ENCODE measurements around the gene YWHAQ. TPM values are rescaled to one million over a fixed set of nuclear protein-coding genes. Genes with fewer than 3 reads are reported as not detected.

The YWHAQ gene
- total and polyA plus RNA-seq, 9 of the 15 experiments (the other 6 are each of a cell fraction or from before 2014, with no cell fraction given) = 63.1 to 359 (median 203) TPM

DNA sequence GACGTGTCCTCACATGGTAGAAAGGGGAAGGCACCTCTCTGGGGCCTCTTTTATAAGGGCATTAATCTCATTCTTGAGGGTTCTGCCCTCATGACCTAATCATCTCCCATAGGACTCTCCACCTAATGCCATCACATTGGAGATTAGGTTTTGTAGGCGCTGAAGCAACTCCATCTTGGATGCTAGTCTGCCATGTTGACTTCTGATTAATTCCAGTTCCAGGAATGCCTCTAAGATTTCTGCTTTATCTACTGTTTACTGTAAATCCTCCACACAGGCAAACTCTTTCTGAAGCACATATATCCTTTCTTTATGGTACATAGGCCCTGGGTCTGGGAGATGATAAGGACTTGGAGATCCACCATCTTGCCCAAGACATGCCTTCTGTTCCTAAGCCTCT, 49.3 kb upstream of the YWHAQ start (continued):
- TF ChIP-seq, protein P1, sequence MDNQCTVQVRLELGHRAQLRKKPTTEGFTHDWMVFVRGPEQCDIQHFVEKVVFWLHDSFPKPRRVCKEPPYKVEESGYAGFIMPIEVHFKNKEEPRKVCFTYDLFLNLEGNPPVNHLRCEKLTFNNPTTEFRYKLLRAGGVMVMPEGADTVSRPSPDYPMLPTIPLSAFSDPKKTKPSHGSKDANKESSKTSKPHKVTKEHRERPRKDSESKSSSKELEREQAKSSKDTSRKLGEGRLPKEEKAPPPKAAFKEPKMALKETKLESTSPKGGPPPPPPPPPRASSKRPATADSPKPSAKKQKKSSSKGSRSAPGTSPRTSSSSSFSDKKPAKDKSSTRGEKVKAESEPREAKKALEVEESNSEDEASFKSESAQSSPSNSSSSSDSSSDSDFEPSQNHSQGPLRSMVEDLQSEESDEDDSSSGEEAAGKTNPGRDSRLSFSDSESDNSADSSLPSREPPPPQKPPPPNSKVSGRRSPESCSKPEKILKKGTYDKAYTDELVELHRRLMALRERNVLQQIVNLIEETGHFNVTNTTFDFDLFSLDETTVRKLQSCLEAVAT (IDR thresholded peaks at IDR 0.05) = no peak
- TF ChIP-seq ERF (CRISPR knock-in tag; IDR thresholded peaks at IDR 0.05) = no peak

DNA sequence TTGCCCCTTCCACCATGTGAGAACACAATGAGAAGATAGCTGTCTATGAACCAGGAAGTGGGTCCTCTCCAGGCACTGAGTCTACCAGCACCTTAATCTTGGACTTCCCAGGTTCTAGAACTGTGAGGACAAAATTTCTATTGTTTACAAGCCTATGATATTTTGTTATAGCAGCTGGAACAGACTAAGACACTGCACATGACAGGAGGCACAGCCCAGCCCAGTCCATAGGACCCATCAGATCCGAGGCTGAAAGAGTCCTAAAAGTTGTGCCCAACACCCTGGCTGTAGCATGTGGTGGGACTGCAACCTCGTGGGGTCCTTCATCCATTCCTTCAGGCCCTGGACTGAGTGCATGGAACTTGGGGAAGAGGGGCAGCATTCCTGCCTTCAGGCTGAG, 48.4 kb upstream of the YWHAQ start:
- TF ChIP-seq ZNF12 (CRISPR knock-in tag; IDR thresholded peaks at IDR 0.05) = peak; percentile 95
- no peak for TF ChIP-seq ZNF77 (CRISPR knock-in tag; IDR thresholded peaks at IDR 0.05)
- no peaks in the 10 kb centered on the region for H3K79me2 ChIP-seq (ENCODE audit: control insufficient read depth, insufficient read depth, low read length)
- peak; percentile 17; the same call in 2 of the 3 replicates for ATAC-seq
- H3K36me3 ChIP-seq (ENCODE audit: control insufficient read depth, insufficient read depth, low read length) = no peaks in the 10 kb centered on the region
- no peak overlapping the region for H3K27ac ChIP-seq (ENCODE audit: extremely low read depth, low read depth, low read length)
- no peak for DNase-seq (ENCODE audit: extremely low read depth in 1 of 4, low spot score in 3 of 4)
- ChIA-PET CTCF (ENCODE audit: low intra/inter-chr PET ratio) (no interaction called here), POLR2A (no interaction called here)
- H3K4me3 ChIP-seq = no peak overlapping the region
- H3K9ac ChIP-seq (ENCODE audit: insufficient read depth in 1 of 2, low read depth in 2 of 2, low read length in 2 of 2) = no peak overlapping the region
- BruUV-seq (replicated peaks) = no TSS peak
- in situ Hi-C loops (cut with MboI) (no loop called here), intact Hi-C loops (cut with micrococcal nuclease) (no loop called here)
- H3K4me1 ChIP-seq (replicated peaks in 1 of 2; ENCODE audit: control insufficient read depth in 2 of 2, insufficient read depth in 2 of 2, low read length in 2 of 2) = peaks cover 4 to 17% of the 10 kb centered on the region in 2 experiments; a peak in 3 of 5 replicates
- no peak for FAIRE-seq
- no peaks in the 10 kb centered on the region for H3K27me3 ChIP-seq (ENCODE audit: control insufficient read depth in 2 of 2, insufficient read depth in 2 of 2, low read length in 2 of 2)
- H3K9me1 ChIP-seq (ENCODE audit: control insufficient read depth, insufficient read depth, low read length) = peaks cover 3% of the 10 kb centered on the region
- H2AFZ ChIP-seq (ENCODE audit: low read depth, low read length) = peak overlapping the region; percentile 71
- H3K9me3 ChIP-seq (replicated peaks; ENCODE audit: control insufficient read depth, insufficient read depth, low read depth, low read length) = no peaks in the 10 kb centered on the region
- 46% methylated on average over 2 of the region's 2 CpGs for WGBS (ENCODE audit: insufficient coverage, low coverage, missing lambda C conversion rate)
- no peaks in the 10 kb centered on the region for H4K20me1 ChIP-seq (replicated peaks; ENCODE audit: control insufficient read depth, insufficient read depth, low read length)
- no peak overlapping the region for H3K4me2 ChIP-seq (ENCODE audit: insufficient read depth, low read length)

Measured in K562 (cell line).